Heart left ventricle (tissue), 13 donors: ENCODE measurements around the gene CADPS2.

Experiments used
- POLR2A ChIP-seq, 2 donors: fragments of 450-650 bp; IDR thresholded peaks; one replicate each; pipeline ENCODE4 v1.6.1; 2017; ENCODE audit warnings: antibody characterized with exemption in 2 of 2, mild to moderate bottlenecking in 2 of 2, moderate library complexity in 2 of 2
- TF ChIP-seq, protein P1 (sequence below), 12 donors: fragments of 200-600 bp; sonication (generic) in 4 of 12; IDR thresholded peaks; one replicate each; pipeline versions ENCODE4 v1.5.0 to v1.8.0; 2018 to 2022; ENCODE audit warnings: antibody characterized with exemption in 12 of 12, mild to moderate bottlenecking in 5 of 12
- donor health status: ischemic (EF 13 %, LVEDD 7.1; RV severe dilation, severe dysfunction).
- donor health status: DM: no; HTN: yes; CAD: no.
- donor health status: DM: no; HTN: no; CAD: no.
- donor health status: ischemic (EF 25% LVEDD 6.9; RV normal size, moderate dysfunction).
- donor health status: ischemic (EF 25% LVEDD 5.7; RV mildly dilated, moderate dysfunction).
- donor health status: ischemic (EF 35%, LVEDD 5.7; RV mildly dilated, moderate dysfunction).
- donor health status: nonischemic (EF 11% LVEDD 7.7; RV severe dilation, severe dysfunction).
- donor health status: DM: yes; HTN: yes; CAD: no.
- donor health status: PGD.
- donor health status: ischemic (EF 29% LVEDD 5.4; RV normal size, mild dysfunction).
- donor health status: nonischemic (EF 23%, LVEDD 6.1; RV moderate dilation, normal function).

- TF ChIP-seq POLR2A (IDR thresholded peaks at IDR 0.05), result no peak
- TF ChIP-seq, protein P1, sequence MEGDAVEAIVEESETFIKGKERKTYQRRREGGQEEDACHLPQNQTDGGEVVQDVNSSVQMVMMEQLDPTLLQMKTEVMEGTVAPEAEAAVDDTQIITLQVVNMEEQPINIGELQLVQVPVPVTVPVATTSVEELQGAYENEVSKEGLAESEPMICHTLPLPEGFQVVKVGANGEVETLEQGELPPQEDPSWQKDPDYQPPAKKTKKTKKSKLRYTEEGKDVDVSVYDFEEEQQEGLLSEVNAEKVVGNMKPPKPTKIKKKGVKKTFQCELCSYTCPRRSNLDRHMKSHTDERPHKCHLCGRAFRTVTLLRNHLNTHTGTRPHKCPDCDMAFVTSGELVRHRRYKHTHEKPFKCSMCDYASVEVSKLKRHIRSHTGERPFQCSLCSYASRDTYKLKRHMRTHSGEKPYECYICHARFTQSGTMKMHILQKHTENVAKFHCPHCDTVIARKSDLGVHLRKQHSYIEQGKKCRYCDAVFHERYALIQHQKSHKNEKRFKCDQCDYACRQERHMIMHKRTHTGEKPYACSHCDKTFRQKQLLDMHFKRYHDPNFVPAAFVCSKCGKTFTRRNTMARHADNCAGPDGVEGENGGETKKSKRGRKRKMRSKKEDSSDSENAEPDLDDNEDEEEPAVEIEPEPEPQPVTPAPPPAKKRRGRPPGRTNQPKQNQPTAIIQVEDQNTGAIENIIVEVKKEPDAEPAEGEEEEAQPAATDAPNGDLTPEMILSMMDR (IDR thresholded peaks at IDR 0.05), result no peak
Observed at GRCh38 chr7:122684504-122684903, 201.8 kb downstream of the CADPS2 start.
